GM21576 (cell line): ENCODE results near the gene EMX2.

Experiments
- ATAC-seq: cut with Tn5 transposase; IDR thresholded peaks from one replicate; pipeline ENCODE4 v1.9.1; 2021; ENCODE audit warnings: mild to moderate bottlenecking, moderate library complexity; ENCODE audit not compliant: unreplicated experiment

Gene EMX2

GRCh38 chr10:117591043-117591442, 48.5 kb downstream of the EMX2 start:
- ATAC-seq, result no peak

- no peak for ATAC-seq
These were observed 52.2 kb downstream of the EMX2 start for GRCh38 chr10:117594722-117595121.

DNA sequence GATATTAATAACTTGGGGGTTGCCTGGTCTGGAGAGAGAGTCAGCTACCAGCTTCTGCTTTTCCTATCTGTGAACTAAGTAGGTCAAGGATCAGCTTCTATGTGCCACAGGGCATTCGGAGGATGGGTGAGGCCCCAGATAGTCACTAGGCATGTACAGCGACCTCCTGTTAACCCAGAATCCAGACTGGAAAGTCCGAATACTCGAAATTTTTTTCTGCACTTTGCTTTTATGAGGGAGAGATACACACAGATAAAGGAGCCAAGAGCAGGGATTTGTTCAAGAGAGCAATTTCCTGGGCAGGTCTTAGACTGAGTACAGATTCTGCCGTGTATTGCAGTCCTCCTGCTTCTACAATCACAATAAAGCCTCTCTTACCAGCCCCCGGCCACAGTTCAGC, 54.2 kb downstream of the EMX2 start:
- no peak for ATAC-seq

GRCh38 chr10:117597216-117597615, 54.7 kb downstream of the EMX2 start:
- ATAC-seq, result no peak
